ENCODE data around the gene CYBA. TPM values are rescaled to one million over a fixed set of nuclear protein-coding genes. Genes with fewer than 3 reads are reported as not detected.

The CYBA gene
- total and polyA plus RNA-seq, 10 of the 15 experiments (the other 5 are each of a cell fraction or from before 2014, with no cell fraction given) = 0.55 to 598 (median 258) TPM

GRCh38 chr16:88618956-88619667 is 31.7 kb downstream of the CYBA start:
- Histone ChIP-seq H3K9me3 (replicated peaks; ENCODE audit: control insufficient read depth, insufficient read depth, low read length) (no peaks in the 10 kb centered on the region), H3K36me3 (ENCODE audit: control insufficient read depth in 2 of 2, insufficient read depth in 2 of 2, low read length in 1 of 2) (peaks cover 10 to 45% of the 10 kb centered on the region in 2 experiments; a peak in 3 of 4 replicates), H3K79me2 (ENCODE audit: control insufficient read depth, insufficient read depth, low read length) (no peaks in the 10 kb centered on the region), H3K4me2 (ENCODE audit: control insufficient read depth, insufficient read depth) (no peak overlapping the region), H3K9ac (ENCODE audit: control insufficient read depth, insufficient read depth, low read length) (no peak overlapping the region), H3K27ac (ENCODE audit: control insufficient read depth, insufficient read depth) (no peak overlapping the region), H4K20me1 (ENCODE audit: control insufficient read depth, insufficient read depth) (no peaks in the 10 kb centered on the region), H3K27me3 (replicated peaks in 1 of 2; ENCODE audit: control insufficient read depth in 2 of 2, insufficient read depth in 2 of 2, low read length in 1 of 2) (no peaks in the 10 kb centered on the region), H3K4me3 (no peak overlapping the region), H3K4me1 (ENCODE audit: control insufficient read depth, insufficient read depth, low read length) (no peaks in the 10 kb centered on the region), H2AFZ (ENCODE audit: control insufficient read depth, low read depth, low read length) (no peak overlapping the region)
- ATAC-seq (no peak), DNase-seq (ENCODE audit: low read depth, low spot score) (no peak), FAIRE-seq (no peak)
- SMC1A ChIA-PET (ENCODE audit: uncharacterized antibody, unreplicated experiment) = no interaction called here
- RAD21 ChIA-PET (ENCODE audit: unreplicated experiment) = no interaction called here
- no TSS peak for BruUV-seq (replicated peaks)
- in situ Hi-C loops (cut with MboI) (no loop called here), intact Hi-C loops (cut with micrococcal nuclease; ENCODE audit: unreplicated experiment) (no loop called here)
- CTCF ChIA-PET = interaction anchor here (1.0 to 1.5 kb wide), 2 partner anchors 14 to 60 kb away, joined by 3 to 5 read pairs; no protein-coding TSS in a partner anchor
- no peak for TF ChIP-seq SP1 (IDR thresholded peaks at IDR 0.05; ENCODE audit: low read depth, low read length)
- 95% methylated on average over 19 of the region's 19 CpGs for WGBS (ENCODE audit: insufficient coverage, insufficient replicate concordance, low lambda C conversion rate, missing lambda C conversion rate)
- POLR2A ChIA-PET = no interaction called here

DNA sequence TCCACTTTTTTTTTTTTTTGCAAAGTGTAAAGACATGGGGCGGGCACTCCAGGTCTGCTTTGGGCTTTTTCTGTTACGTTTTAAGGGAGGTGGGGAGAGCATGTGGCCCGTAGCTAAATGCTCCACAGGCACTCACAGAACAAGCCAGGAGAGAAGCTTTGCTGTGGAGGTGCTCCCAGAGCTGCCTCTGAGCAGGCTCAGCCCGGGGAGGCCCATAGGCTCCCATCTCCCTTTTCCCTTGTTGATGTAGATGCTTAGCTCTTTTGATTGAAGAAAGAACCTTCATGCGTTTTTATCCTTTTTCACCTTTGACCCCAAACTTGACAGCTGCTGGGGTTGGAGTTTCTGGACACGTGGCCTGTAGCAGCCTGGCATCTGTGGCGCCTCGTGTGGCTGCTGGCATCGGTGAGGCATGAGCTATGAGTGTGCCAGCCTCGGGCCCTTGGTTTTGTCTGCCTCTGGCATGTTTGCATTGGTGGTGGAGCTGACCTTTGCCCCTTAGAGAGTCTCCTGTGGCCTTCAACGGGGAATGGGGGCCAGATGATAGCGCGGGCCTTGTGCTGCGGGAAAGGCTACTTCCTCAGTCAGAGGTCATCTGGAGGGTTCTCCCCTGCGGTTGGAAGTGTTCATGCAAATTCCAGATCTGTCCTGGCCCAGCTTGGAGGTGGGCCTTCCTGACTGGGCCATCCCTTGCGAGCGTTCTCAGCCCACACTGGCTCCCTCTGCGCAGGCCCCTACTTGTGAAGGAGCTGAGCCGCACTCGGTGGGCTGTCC is 32.5 kb downstream of the CYBA start:
- in situ Hi-C loops (cut with MboI) = no loop called here
- H3K4me2 ChIP-seq (ENCODE audit: control insufficient read depth, insufficient read depth) = no peak overlapping the region
- ATAC-seq (no peak), DNase-seq (ENCODE audit: low read depth, low spot score) (no peak), FAIRE-seq (no peak)
- WGBS (ENCODE audit: insufficient coverage, insufficient replicate concordance, low lambda C conversion rate, missing lambda C conversion rate) = 90% methylated on average over 20 of the region's 20 CpGs
- intact Hi-C loops (cut with micrococcal nuclease; ENCODE audit: unreplicated experiment) = no loop called here
- no peak overlapping the region for H3K9ac ChIP-seq (ENCODE audit: control insufficient read depth, insufficient read depth, low read length)
- H3K9me3 ChIP-seq (replicated peaks; ENCODE audit: control insufficient read depth, insufficient read depth, low read length) = no peaks in the 10 kb centered on the region
- POLR2A ChIA-PET = no interaction called here
- peaks cover 7 to 39% of the 10 kb centered on the region in 2 experiments; a peak in 3 of 4 replicates for H3K36me3 ChIP-seq (ENCODE audit: control insufficient read depth in 2 of 2, insufficient read depth in 2 of 2, low read length in 1 of 2)
- SMC1A ChIA-PET (ENCODE audit: uncharacterized antibody, unreplicated experiment) = no interaction called here
- H3K27ac ChIP-seq (ENCODE audit: control insufficient read depth, insufficient read depth) = no peak overlapping the region
- H3K27me3 ChIP-seq (replicated peaks in 1 of 2; ENCODE audit: control insufficient read depth in 2 of 2, insufficient read depth in 2 of 2, low read length in 1 of 2) = no peaks in the 10 kb centered on the region
- no peaks in the 10 kb centered on the region for H3K79me2 ChIP-seq (ENCODE audit: control insufficient read depth, insufficient read depth, low read length)
- RAD21 ChIA-PET (ENCODE audit: unreplicated experiment) = no interaction called here
- no peaks in the 10 kb centered on the region for H4K20me1 ChIP-seq (ENCODE audit: control insufficient read depth, insufficient read depth)
- H3K4me1 ChIP-seq (ENCODE audit: control insufficient read depth, insufficient read depth, low read length) = no peaks in the 10 kb centered on the region
- no TSS peak for BruUV-seq (replicated peaks)
- TF ChIP-seq MEF2B (IDR thresholded peaks at IDR 0.05; ENCODE audit: partially characterized antibody, poor library complexity, severe bottlenecking) (no peak), ZNF207 (IDR thresholded peaks at IDR 0.05; ENCODE audit: borderline replicate concordance) (no peak), IRF4 (IDR thresholded peaks at IDR 0.05; ENCODE audit: low read depth, low read length) (no peak), ETV6 (conservative IDR thresholded peaks at IDR 0.05 in 1 of 2, IDR thresholded peaks at IDR 0.05 in 1 of 2; ENCODE audit: borderline replicate concordance in 1 of 2, low read depth in 1 of 2) (no peak), GABPA (IDR thresholded peaks at IDR 0.05; ENCODE audit: low read depth) (no peak), HDAC6 (IDR thresholded peaks at IDR 0.05; ENCODE audit: unreplicated experiment) (no peak), MTA3 (IDR thresholded peaks at IDR 0.05; ENCODE audit: borderline replicate concordance, low read length) (no peak), TCF12 (IDR thresholded peaks at IDR 0.05; ENCODE audit: low read depth, low read length) (no peak), TCF3 (IDR thresholded peaks at IDR 0.05; ENCODE audit: borderline replicate concordance, insufficient read depth, low read depth, low read length) (no peak)
- no peak overlapping the region for H2AFZ ChIP-seq (ENCODE audit: control insufficient read depth, low read depth, low read length)
- CTCF ChIA-PET = interaction anchor here (1.0 kb wide), 1 partner anchor 60 kb away, joined by 3 read pairs; no protein-coding TSS in a partner anchor
- no peak overlapping the region for H3K4me3 ChIP-seq

Data from GM12878 (cell line).